Stimulated activated CD8-positive, alpha-beta memory T cell treated with anti-CD3 and anti-CD28 coated beads, Interleukin-7, amount 100 ng/mL, for 4 hours (primary cell): ENCODE measurements around the gene EGLN1.

Experiments used
- DNase-seq, 2 donors: peaks; one replicate each; pipeline ENCODE4 v3.0.0-alpha.2; 2020; ENCODE audit warnings: low read depth in 2 of 2

The EGLN1 gene

GRCh38 chr1:231332761-231333160, 89.3 kb downstream of the EGLN1 start:
- DNase-seq, result no peak

GRCh38 chr1:231329483-231329882, 92.6 kb downstream of the EGLN1 start:
- no peak for DNase-seq

GRCh38 chr1:231327617-231328016, 94.5 kb downstream of the EGLN1 start:
- DNase-seq, result no peak

GRCh38 chr1:231326248-231326647, 95.8 kb downstream of the EGLN1 start:
- DNase-seq, result no peak

GRCh38 chr1:231324660-231325059, 97.4 kb downstream of the EGLN1 start:
- no peak for DNase-seq

- DNase-seq, result no peak
These were observed 99.1 kb downstream of the EGLN1 start for GRCh38 chr1:231322880-231323530.

- no peak for DNase-seq
These were observed 103.0 kb downstream of the EGLN1 start for GRCh38 chr1:231319080-231319479.

GRCh38 chr1:231318568-231318967, 103.5 kb downstream of the EGLN1 start:
- no peak for DNase-seq

GRCh38 chr1:231318015-231318355, 104.1 kb downstream of the EGLN1 start:
- no peak for DNase-seq

- no peak for DNase-seq
These were observed 104.6 kb downstream of the EGLN1 start for GRCh38 chr1:231317306-231318014.

- DNase-seq, result no peak
These were observed 106.2 kb downstream of the EGLN1 start for GRCh38 chr1:231315887-231316286.
